ENCODE data around the gene BRD4. TPM values are rescaled to one million over a fixed set of nuclear protein-coding genes. Genes with fewer than 3 reads are reported as not detected.
A peak's percentile ranks its signal among the peaks of the same experiment; 100 is the strongest.

BRD4 gene
- total RNA-seq, 4 donors from 2014 or later: 34.1 to 48.1 (median 37.5) TPM

GRCh38 chr19:15323496-15324235, 8.7 kb downstream of the BRD4 start:
- H3K9me3 ChIP-seq: no peaks in the 10 kb centered on the region
- peak overlapping the region; percentile 66 to 79 (median 74) for H3K27ac ChIP-seq (replicated peaks in 1 of 4)
- no peaks in the 10 kb centered on the region for H3K27me3 ChIP-seq
- TF ChIP-seq POLR2AphosphoS5 (IDR thresholded peaks at IDR 0.05): peak; percentile 72 to 73
- TF ChIP-seq EP300 (IDR thresholded peaks at IDR 0.05): no peak
- TF ChIP-seq CTCF (IDR thresholded peaks at IDR 0.05): no peak
- TF ChIP-seq POLR2A (IDR thresholded peaks at IDR 0.05; ENCODE audit: low read depth): no peak
- DNase-seq (ENCODE audit: extremely low spot score): no peak
- WGBS: 25% methylated on average over 3 of the region's 5 CpGs
- H3K4me1 ChIP-seq: peaks cover 94 to 100% (median 100%) of the 10 kb centered on the region in 4 donors
- H3K36me3 ChIP-seq: no peaks in the 10 kb centered on the region
- peak overlapping the region in 1 of 4 donors; percentile 3 for H3K4me3 ChIP-seq
- intact Hi-C loops (cut with DNase I): loop anchor here (5.0 kb wide), 1 partner anchor 41 kb away; no protein-coding TSS in a partner anchor

GRCh38 chr19:15321739-15322138, 10.6 kb downstream of the BRD4 start:
- no peak for DNase-seq (ENCODE audit: extremely low spot score)
- Histone ChIP-seq H3K4me3 (no peak overlapping the region), H3K4me1 (peaks cover 95 to 100% (median 100%) of the 10 kb centered on the region in 4 donors), H3K36me3 (no peaks in the 10 kb centered on the region), H3K27me3 (no peaks in the 10 kb centered on the region), H3K27ac (replicated peaks in 1 of 4) (peak overlapping the region; percentile 0 to 10 (median 6)), H3K9me3 (no peaks in the 10 kb centered on the region)
- TF ChIP-seq EP300 (IDR thresholded peaks at IDR 0.05) (no peak), CTCF (IDR thresholded peaks at IDR 0.05) (no peak), POLR2A (IDR thresholded peaks at IDR 0.05; ENCODE audit: low read depth) (no peak), POLR2AphosphoS5 (IDR thresholded peaks at IDR 0.05) (no peak)
- intact Hi-C loops (cut with DNase I): loop anchor here (5.0 kb wide), 1 partner anchor 39 kb away; no protein-coding TSS in a partner anchor
- 78% methylated on average over 2 of the region's 2 CpGs for WGBS

- Histone ChIP-seq H3K27ac (replicated peaks in 1 of 4) (peak overlapping the region in 3 of 4 donors; percentile 9 to 25 (median 20)), H3K27me3 (no peaks in the 10 kb centered on the region), H3K36me3 (no peaks in the 10 kb centered on the region), H3K9me3 (no peaks in the 10 kb centered on the region), H3K4me3 (no peak overlapping the region), H3K4me1 (peaks cover 92 to 100% (median 100%) of the 10 kb centered on the region in 4 donors)
- intact Hi-C loops (cut with DNase I): loop anchor here (5.0 kb wide), 1 partner anchor 38 kb away; no protein-coding TSS in a partner anchor
- DNase-seq (ENCODE audit: extremely low spot score): no peak
- 29% methylated on average over 4 of the region's 4 CpGs for WGBS
- TF ChIP-seq POLR2AphosphoS5 (IDR thresholded peaks at IDR 0.05) (no peak), CTCF (IDR thresholded peaks at IDR 0.05) (no peak), POLR2A (IDR thresholded peaks at IDR 0.05; ENCODE audit: low read depth) (no peak), EP300 (IDR thresholded peaks at IDR 0.05) (no peak)
These were observed 12.2 kb downstream of the BRD4 start for GRCh38 chr19:15320116-15320515.

GRCh38 chr19:15318241-15318691, 14.1 kb downstream of the BRD4 start:
- peaks cover 93 to 100% (median 100%) of the 10 kb centered on the region in 4 donors for H3K4me1 ChIP-seq
- H3K4me3 ChIP-seq: no peak overlapping the region
- H3K27ac ChIP-seq (replicated peaks in 1 of 4): peak overlapping the region; percentile 22 to 73 (median 57)
- no peaks in the 10 kb centered on the region for H3K36me3 ChIP-seq
- WGBS: 30% methylated on average over 6 of the region's 6 CpGs
- TF ChIP-seq EP300 (IDR thresholded peaks at IDR 0.05) (no peak), POLR2A (IDR thresholded peaks at IDR 0.05; ENCODE audit: low read depth) (no peak), POLR2AphosphoS5 (IDR thresholded peaks at IDR 0.05) (no peak), CTCF (IDR thresholded peaks at IDR 0.05) (no peak)
- no peaks in the 10 kb centered on the region for H3K27me3 ChIP-seq
- no peaks in the 10 kb centered on the region for H3K9me3 ChIP-seq
- no peak for DNase-seq (ENCODE audit: extremely low spot score)
- intact Hi-C loops (cut with DNase I): no loop called here

Measured in esophagus muscularis mucosa (tissue), 4 donors.